ENCODE measurements around the gene FAM163B.

- TF ChIP-seq CTCF (tag by site-specific recombination; IDR thresholded peaks at IDR 0.05) (no peak), ZBTB11 (tag by site-specific recombination; conservative IDR thresholded peaks at IDR 0.05; ENCODE audit: low read depth) (no peak), BCL11B (tag by site-specific recombination; IDR thresholded peaks at IDR 0.05; ENCODE audit: low read depth) (no peak)
Observed at GRCh38 chr9:133575186-133576030, 33.8 kb downstream of the FAM163B start.
